ENCODE measurements around the gene L1CAM. TPM values are rescaled to one million over a fixed set of nuclear protein-coding genes. Genes with fewer than 3 reads are reported as not detected.

L1CAM gene
- total RNA-seq, 1 donor from 2014 or later, result 12.6 TPM

DNA sequence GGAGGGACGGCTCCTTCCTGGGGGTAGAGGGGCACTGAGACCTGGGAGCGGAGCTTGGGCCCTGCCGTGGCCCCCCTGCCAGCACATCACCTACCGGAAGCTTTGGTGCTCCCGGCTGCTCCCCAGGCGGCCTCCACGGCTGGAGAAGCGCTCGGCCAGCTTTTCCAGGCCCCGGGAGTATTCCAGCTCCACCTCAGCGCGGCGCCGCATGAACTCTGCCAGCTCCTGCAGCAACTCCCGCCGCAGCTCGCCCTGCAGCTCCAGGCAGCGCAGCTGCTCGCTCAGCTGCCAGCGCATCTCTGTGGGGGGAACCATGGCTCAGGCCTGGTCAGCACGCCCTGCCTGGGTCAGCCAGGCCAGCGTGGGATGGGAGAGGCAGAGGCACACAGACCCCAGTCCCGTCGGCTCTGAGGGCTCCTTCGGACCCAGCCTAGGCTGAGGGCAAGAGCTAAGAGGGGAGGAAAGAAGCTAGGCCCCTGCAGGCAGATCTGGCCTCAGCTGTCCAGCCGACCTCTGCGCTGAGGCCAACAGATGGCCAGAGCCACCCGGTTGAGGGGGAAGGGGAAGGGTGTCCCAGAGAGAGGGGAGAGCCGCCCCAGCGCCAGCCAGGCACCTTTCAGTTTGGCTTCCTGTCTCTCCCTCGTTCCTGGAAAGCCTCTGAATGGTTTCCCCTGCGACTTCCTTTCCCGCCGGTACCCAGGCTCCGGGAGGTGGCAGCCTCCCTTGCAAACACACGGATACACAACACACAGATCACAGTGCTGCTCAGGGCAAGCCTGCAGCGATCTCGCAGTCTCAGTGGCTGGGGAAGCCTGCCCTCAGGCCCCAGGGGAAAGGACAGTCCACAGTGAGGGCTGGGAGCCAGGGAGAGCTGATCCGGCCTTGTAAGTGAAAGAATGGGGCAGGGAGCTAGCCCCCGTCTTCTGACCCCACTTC lies 35.8 kb upstream of the L1CAM start:
- DNase-seq (ENCODE audit: extremely low spot score, unreplicated experiment), result no peak
- Mint-ChIP-seq H3K4me1 (ENCODE audit: unreplicated experiment) (no peaks in the 10 kb centered on the region), H3K4me3 (no peak overlapping the region), H3K9me3 (no peaks in the 10 kb centered on the region), H3K27ac (no peak overlapping the region), H3K36me3 (no peaks in the 10 kb centered on the region), H3K27me3 (no peaks in the 10 kb centered on the region)
- TF ChIP-seq, protein P1, sequence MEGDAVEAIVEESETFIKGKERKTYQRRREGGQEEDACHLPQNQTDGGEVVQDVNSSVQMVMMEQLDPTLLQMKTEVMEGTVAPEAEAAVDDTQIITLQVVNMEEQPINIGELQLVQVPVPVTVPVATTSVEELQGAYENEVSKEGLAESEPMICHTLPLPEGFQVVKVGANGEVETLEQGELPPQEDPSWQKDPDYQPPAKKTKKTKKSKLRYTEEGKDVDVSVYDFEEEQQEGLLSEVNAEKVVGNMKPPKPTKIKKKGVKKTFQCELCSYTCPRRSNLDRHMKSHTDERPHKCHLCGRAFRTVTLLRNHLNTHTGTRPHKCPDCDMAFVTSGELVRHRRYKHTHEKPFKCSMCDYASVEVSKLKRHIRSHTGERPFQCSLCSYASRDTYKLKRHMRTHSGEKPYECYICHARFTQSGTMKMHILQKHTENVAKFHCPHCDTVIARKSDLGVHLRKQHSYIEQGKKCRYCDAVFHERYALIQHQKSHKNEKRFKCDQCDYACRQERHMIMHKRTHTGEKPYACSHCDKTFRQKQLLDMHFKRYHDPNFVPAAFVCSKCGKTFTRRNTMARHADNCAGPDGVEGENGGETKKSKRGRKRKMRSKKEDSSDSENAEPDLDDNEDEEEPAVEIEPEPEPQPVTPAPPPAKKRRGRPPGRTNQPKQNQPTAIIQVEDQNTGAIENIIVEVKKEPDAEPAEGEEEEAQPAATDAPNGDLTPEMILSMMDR (conservative IDR thresholded peaks at IDR 0.05), result no peak

GRCh38 chrX:153921070-153921469 lies 35.1 kb upstream of the L1CAM start:
- no peak for DNase-seq (ENCODE audit: extremely low spot score, unreplicated experiment)
- no peak overlapping the region for H3K27ac Mint-ChIP-seq
- H3K9me3 Mint-ChIP-seq, result no peaks in the 10 kb centered on the region
- no peaks in the 10 kb centered on the region for H3K4me1 Mint-ChIP-seq (ENCODE audit: unreplicated experiment)
- TF ChIP-seq, protein P1 (conservative IDR thresholded peaks at IDR 0.05), result no peak
- H3K36me3 Mint-ChIP-seq, result no peaks in the 10 kb centered on the region
- no peak overlapping the region for H3K4me3 Mint-ChIP-seq
- H3K27me3 Mint-ChIP-seq, result no peaks in the 10 kb centered on the region

DNA sequence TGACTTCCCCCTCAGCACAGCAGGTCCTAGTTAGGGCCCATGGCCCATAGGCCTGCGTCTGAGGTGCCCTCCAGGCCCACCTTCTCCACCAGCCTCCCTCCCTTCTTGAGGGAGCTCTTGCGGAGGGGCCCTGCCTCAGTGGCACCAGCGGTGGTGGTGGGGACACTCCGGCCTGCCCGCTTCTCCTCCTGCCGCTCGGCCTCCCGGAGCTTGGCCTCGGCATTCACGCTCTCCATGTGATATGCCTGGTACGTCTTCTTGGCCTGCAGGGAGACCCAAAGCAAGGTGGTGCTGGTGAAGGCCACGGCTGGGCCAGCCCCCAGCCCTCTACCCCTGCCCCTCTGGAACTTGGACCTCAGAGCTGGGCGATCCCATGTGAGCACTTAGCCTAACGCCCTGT lies 34.6 kb upstream of the L1CAM start:
- no peaks in the 10 kb centered on the region for H3K9me3 Mint-ChIP-seq

DNA sequence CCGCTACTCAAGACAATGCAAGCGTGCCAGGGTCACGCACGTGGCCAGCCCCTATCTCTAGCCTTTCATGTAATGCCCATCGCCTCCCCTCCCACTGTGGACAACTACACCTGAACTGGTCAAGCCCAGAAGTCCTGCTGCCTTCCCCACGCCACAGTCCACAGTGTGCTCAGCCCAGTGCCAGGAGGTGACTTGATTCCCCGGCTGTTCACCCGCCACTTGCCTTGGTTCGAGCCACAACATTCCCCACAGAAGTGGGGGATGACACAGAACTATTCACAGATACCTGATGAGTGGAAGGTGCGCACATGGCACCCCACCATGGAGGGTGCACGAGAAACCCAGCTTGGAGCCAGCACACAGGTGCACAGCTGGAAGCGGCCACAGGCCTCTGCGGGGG lies 33.3 kb upstream of the L1CAM start:
- Mint-ChIP-seq H3K4me1 (ENCODE audit: unreplicated experiment) (no peaks in the 10 kb centered on the region), H3K27me3 (no peaks in the 10 kb centered on the region), H3K36me3 (no peaks in the 10 kb centered on the region), H3K27ac (no peak overlapping the region), H3K4me3 (no peak overlapping the region), H3K9me3 (no peaks in the 10 kb centered on the region)
- TF ChIP-seq, protein P1 (conservative IDR thresholded peaks at IDR 0.05), result no peak
- no peak for DNase-seq (ENCODE audit: extremely low spot score, unreplicated experiment)

More for the DNA sequence above, 34.6 kb upstream of the L1CAM start:
- Mint-ChIP-seq H3K4me1 (ENCODE audit: unreplicated experiment) (no peaks in the 10 kb centered on the region), H3K36me3 (no peaks in the 10 kb centered on the region), H3K27me3 (no peaks in the 10 kb centered on the region), H3K27ac (no peak overlapping the region), H3K4me3 (no peak overlapping the region)
- DNase-seq (ENCODE audit: extremely low spot score, unreplicated experiment), result no peak
- TF ChIP-seq, protein P1 (conservative IDR thresholded peaks at IDR 0.05), result no peak

DNA sequence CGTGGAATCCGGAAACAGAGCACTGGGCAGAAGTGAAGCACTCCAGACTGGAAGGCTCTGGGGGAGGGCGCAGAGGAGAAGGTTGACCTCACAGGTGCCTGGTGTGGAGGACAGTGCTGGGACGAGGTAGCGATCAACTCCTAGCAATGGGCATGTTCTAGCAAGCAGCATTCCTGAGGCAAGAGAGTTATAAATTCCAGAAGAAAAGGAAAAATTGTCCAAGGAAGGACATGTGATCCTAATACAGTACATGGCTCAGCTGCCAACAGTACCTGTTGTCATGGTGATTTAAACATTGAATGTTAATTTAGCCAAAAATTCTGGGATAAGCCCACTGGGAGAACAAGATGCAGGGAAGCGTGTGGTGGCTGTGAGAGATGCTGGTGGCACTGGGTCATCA lies 31.9 kb upstream of the L1CAM start:
- Mint-ChIP-seq H3K9me3 (no peaks in the 10 kb centered on the region), H3K27me3 (no peaks in the 10 kb centered on the region), H3K36me3 (no peaks in the 10 kb centered on the region), H3K4me3 (no peak overlapping the region), H3K27ac (no peak overlapping the region), H3K4me1 (ENCODE audit: unreplicated experiment) (no peaks in the 10 kb centered on the region)
- DNase-seq (ENCODE audit: extremely low spot score, unreplicated experiment), result no peak
- TF ChIP-seq, protein P1 (conservative IDR thresholded peaks at IDR 0.05), result no peak
